Measurements from ENCODE around the gene WDR91.

WDR91 gene

GRCh38 chr7:135150072-135150782 lies 61.1 kb downstream of the WDR91 start:
- no peak for TF ChIP-seq CTCF (IDR thresholded peaks at IDR 0.05; ENCODE audit: low read depth, low read length)

GRCh38 chr7:135147899-135148721 lies 63.2 kb downstream of the WDR91 start, which contains the start of gene TMEM140:
Gene TMEM140, plus strand, starts transcription at chr7:135148072. Its CDS starts 16,370 bp downstream, at chr7:135164442.
- no peak; the same call in 1 of the 2 replicates for TF ChIP-seq CTCF (IDR thresholded peaks at IDR 0.05; ENCODE audit: low read depth, low read length)
- no peak for DNase-seq (ENCODE audit: extremely low read depth, low read depth)

More at GRCh38 chr7:135150072-135150782, 61.1 kb downstream of the WDR91 start:
- DNase-seq (ENCODE audit: extremely low read depth, low read depth): no peak

- DNase-seq (ENCODE audit: extremely low read depth, low read depth): no peak
- TF ChIP-seq CTCF (IDR thresholded peaks at IDR 0.05; ENCODE audit: low read depth, low read length): no peak
Observed at GRCh38 chr7:135147341-135147898, 63.9 kb downstream of the WDR91 start.

GRCh38 chr7:135143885-135144668 lies 67.2 kb downstream of the WDR91 start:
- TF ChIP-seq CTCF (IDR thresholded peaks at IDR 0.05; ENCODE audit: low read depth, low read length): no peak
- DNase-seq (ENCODE audit: extremely low read depth, low read depth): no peak
